Pancreas (tissue), 10 donors: Measurements from ENCODE around the gene SRD5A3. TPM values are rescaled to one million over a fixed set of nuclear protein-coding genes. Genes with fewer than 3 reads are reported as not detected.
"Not testable (repeated sequence)": the region's sequence is repeated elsewhere in the genome, so short reads cannot be mapped to it uniquely, and the experiment has no call there.

ENCODE experiments used
- ATAC-seq, 4 donors: fragments of 200-7000 bp; cut with Tn5 transposase; one replicate each; pipeline versions ENCODE4 v1.8.0 to v1.9.1; 2020; ENCODE audit warnings: mild to moderate bottlenecking in 4 of 4, moderate library complexity in 4 of 4
- DNase-seq, 6 donors: peaks; one replicate each; pipeline ENCODE4 v3.0.0-alpha.2; 2020
- FAIRE-seq: peaks from 2 replicates; lab custom pipeline; 2012; peaks lifted over from hg19 to GRCh38; lab: Jason Lieb, UNC
- H3K27ac ChIP-seq, 4 donors: fragments of 200-600 bp; sonication (generic); 1 replicate in 3 of 4; 2 replicates in 1 of 4; pipeline versions ENCODE4 v1.5.0 to v1.8.0; 2020
- H3K27me3 ChIP-seq, 4 donors: fragments of 200-600 bp; one replicate each; pipeline ENCODE4 v1.8.0; 2021
- H3K36me3 ChIP-seq, 3 donors: fragments of 200-600 bp; sonication (generic) in 1 of 3; one replicate each; pipeline versions ENCODE4 v1.5.0 to v1.8.0; 2020 to 2021
- H3K4me1 ChIP-seq, 3 donors: fragments of 200-600 bp; one replicate each; pipeline ENCODE4 v1.8.0; 2021
- H3K4me3 ChIP-seq, 4 donors: fragments of 200-600 bp; sonication (generic) in 2 of 4; one replicate each; pipeline versions ENCODE4 v1.5.0 to v1.8.0; 2020 to 2021
- H3K9me3 ChIP-seq, 4 donors: fragments of 200-600 bp; one replicate each; pipeline ENCODE4 v1.8.0; 2021
- WGBS, 2 donors: extraction: QIAGEN DNeasy Blood & Tissue Kit; methylation state at CpG; one replicate each; pipeline ENCODE4 v1.1.7; 2013; 5-methylcytosine and 5-hydroxymethylcytosine counted together
- intact Hi-C, 3 donors: fragments of 100-400 bp; cut with DNase I; formaldehyde crosslinking; loops; one replicate each; pipeline versions ENCODE4 v1.11.1 to v1.14.2; 2022
- polyA plus RNA-seq, 2 donors: library from polyadenylated mRNA; stranded (reverse); fragments of 200-250 nt; gene quantifications; one replicate each; pipeline ENCODE4 v1.2.3, GENCODE V29; 2013
- total RNA-seq, 6 donors: library from RNA; stranded (reverse); fragmentation: NEBNext Ultra II Directional in 4 of 6; extraction: Animal tissue kit (Norgen Biotek cat#: 25700) in 4 of 6; gene quantifications; one replicate each; pipeline versions ENCODE4 v1.2.1 to v1.2.4, GENCODE V29; 2021 to 2023
- TF ChIP-seq, protein P1 (sequence below), 4 donors: fragments of 200-600 bp; sonication (generic) in 3 of 4; IDR thresholded peaks; one replicate each; pipeline versions ENCODE4 v1.5.0 to v1.8.0; 2021; ENCODE audit warnings: antibody characterized with exemption in 4 of 4
- donor health status: healthy with polysubstance abuse.
- donor health status: DM: no; HTN: no; CAD: no; lungs with moderate emphysema.
- donor health status: DM: no; HTN: no; CAD: no.
- donor health status: control.
- donor health status: control.
- donor health status: Bipolar disorder and iron deficiency.
- donor health status: DM: yes; HTN: yes; CAD: no.
- donor health status: DM: no; HTN: no; CAD: no.
- donor health status: DM: no; HTN: no; CAD: no.
- donor health status: DM: yes; HTN: yes; CAD: no.

The SRD5A3 gene
- total and polyA plus RNA-seq, 8 donors: 7.1 to 14.3 (median 10.0) TPM

DNA sequence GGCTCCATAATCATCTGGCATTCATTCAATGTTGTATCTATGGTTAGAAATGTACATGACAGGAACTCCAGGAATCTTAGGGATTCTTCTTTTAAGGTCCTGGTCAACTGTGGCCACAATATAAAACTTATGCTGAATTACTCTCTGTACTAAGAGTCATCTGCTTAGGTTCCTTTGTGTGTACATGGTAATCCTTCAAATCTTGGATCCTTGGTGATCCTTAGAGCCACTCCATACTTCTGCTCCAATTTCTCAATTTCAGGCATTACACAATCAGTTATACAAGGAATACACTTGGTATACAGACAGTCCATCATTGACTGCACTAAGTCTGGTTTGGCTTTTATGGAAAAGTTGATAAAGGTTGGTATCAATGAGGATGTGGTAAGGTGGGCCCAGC lies 5.8 kb downstream of the SRD5A3 start:
- FAIRE-seq (no peak), ATAC-seq (no peak), DNase-seq (no peak)
- no peak overlapping the region for H3K27ac ChIP-seq
- intact Hi-C loops: no loop called here
- H3K4me3 ChIP-seq: no peak overlapping the region
- H3K4me1 ChIP-seq: peaks cover 0 to 6% (median 5%) of the 10 kb centered on the region in 3 donors
- H3K9me3 ChIP-seq: no peaks in the 10 kb centered on the region
- TF ChIP-seq, protein P1, sequence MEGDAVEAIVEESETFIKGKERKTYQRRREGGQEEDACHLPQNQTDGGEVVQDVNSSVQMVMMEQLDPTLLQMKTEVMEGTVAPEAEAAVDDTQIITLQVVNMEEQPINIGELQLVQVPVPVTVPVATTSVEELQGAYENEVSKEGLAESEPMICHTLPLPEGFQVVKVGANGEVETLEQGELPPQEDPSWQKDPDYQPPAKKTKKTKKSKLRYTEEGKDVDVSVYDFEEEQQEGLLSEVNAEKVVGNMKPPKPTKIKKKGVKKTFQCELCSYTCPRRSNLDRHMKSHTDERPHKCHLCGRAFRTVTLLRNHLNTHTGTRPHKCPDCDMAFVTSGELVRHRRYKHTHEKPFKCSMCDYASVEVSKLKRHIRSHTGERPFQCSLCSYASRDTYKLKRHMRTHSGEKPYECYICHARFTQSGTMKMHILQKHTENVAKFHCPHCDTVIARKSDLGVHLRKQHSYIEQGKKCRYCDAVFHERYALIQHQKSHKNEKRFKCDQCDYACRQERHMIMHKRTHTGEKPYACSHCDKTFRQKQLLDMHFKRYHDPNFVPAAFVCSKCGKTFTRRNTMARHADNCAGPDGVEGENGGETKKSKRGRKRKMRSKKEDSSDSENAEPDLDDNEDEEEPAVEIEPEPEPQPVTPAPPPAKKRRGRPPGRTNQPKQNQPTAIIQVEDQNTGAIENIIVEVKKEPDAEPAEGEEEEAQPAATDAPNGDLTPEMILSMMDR (IDR thresholded peaks at IDR 0.05): no peak
- H3K27me3 ChIP-seq: no peaks in the 10 kb centered on the region
- no peaks in the 10 kb centered on the region for H3K36me3 ChIP-seq

DNA sequence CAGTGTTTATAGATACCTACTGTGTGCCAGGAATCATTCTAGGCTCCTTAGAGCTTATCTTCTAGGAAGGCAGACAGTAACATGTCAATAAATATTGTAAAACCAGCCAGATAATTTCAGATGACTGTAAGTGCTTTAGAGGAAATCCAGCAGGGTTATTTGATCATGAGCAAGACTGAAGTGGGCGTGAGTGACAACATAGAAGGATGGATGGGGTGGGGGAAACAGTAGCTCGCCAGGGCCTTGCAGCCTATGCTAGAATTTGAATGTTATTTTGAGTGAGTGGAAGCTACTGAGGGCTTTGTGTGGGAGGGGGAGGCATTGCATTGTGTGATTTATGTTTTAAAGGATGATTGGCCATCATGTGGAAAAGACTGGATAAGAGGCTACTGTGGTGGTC lies 6.7 kb downstream of the SRD5A3 start:
- intact Hi-C loops: no loop called here
- 95 to 97% methylated on average over 2 of the region's 2 CpGs for WGBS, 2 donors
- H3K4me3 ChIP-seq: no peak overlapping the region
- FAIRE-seq (no peak), ATAC-seq (no peak), DNase-seq (no peak)
- H3K36me3 ChIP-seq: no peaks in the 10 kb centered on the region
- H3K4me1 ChIP-seq: peaks cover 0 to 2% (median 0%) of the 10 kb centered on the region in 3 donors
- no peaks in the 10 kb centered on the region for H3K9me3 ChIP-seq
- TF ChIP-seq, protein P1 (IDR thresholded peaks at IDR 0.05): no peak
- H3K27ac ChIP-seq: no peak overlapping the region
- no peaks in the 10 kb centered on the region for H3K27me3 ChIP-seq

DNA sequence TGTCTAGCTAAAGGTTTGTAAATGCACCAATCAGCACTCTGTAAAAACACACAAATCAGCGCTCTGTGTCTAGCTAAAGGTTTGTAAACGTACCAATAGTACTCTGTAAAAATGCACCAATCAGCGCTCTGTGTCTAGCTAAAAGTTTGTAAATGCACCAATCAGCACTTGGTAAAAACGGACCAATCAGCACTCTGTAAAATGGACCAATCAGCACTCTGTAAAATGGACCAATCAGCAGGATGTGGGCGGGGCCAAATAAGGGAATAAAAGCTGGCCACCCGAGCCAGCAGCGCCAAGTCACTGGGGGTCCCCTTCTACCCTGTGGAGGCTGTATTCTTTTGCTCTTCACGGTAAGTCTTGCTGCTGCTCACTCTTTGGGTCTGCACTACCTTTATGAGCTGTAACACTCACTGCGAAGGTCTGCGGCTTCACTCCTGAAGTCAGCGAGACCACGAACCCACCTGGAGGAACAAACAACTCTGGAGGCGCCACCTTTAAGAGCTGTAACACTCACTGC lies 7.2 kb downstream of the SRD5A3 start:
- H3K9me3 ChIP-seq, H3K27ac ChIP-seq, H3K4me3 ChIP-seq, H3K4me1 ChIP-seq, H3K36me3 ChIP-seq, ATAC-seq, intact Hi-C loops, H3K27me3 ChIP-seq, DNase-seq, FAIRE-seq: not testable (repeated sequence)
- 93 to 98% methylated on average over 13 of the region's 13 CpGs for WGBS, 2 donors

DNA sequence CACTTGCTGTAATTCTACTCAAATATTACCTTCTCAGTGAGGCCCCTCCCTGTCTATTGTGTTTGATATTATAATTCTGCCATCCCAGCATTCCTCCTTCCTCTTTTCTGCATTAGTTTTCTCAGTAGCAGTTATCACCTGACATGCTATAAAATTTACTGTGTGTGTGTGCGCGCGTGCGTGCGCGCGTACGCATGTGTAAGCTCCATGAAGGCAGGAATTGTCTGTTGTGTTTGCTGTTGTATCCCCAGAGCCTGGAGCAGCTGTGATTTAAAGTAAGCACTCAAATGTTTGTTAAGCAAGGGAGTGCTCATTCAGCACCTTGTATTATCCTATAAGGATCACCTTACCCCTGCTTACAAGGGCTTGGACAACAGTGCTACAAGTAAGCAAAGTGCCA lies 8.6 kb downstream of the SRD5A3 start:
- no peak for DNase-seq

DNA sequence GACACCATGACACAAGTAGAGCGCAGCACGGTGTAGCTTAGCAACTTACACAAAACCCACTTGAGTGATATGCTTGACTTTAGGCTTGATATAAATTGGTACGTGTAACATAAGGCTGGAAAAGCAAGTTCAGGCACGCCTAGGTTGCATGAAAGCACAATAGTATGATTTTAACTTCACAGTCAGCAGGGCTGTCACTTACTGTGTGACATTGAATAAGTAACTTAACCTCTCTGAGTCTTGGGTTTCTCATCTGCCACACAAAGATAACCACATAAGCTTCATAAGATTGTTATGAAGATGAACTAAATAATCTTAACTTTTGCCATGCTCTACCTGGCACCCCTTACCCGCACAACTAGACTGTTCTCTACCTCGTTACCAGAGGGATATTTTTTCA lies 9.5 kb downstream of the SRD5A3 start:
- Histone ChIP-seq H3K36me3 (no peaks in the 10 kb centered on the region), H3K4me1 (no peaks in the 10 kb centered on the region), H3K27me3 (no peaks in the 10 kb centered on the region), H3K9me3 (no peaks in the 10 kb centered on the region), H3K4me3 (no peak overlapping the region), H3K27ac (no peak overlapping the region)
- WGBS, 2 donors: 77 to 79% methylated on average over 6 of the region's 6 CpGs
- TF ChIP-seq, protein P1 (IDR thresholded peaks at IDR 0.05): no peak
- no peak for FAIRE-seq
- DNase-seq: no peak
- ATAC-seq: no peak
- intact Hi-C loops: no loop called here

More for the DNA sequence above, 8.6 kb downstream of the SRD5A3 start:
- FAIRE-seq: no peak
- Histone ChIP-seq H3K27me3 (no peaks in the 10 kb centered on the region), H3K9me3 (no peaks in the 10 kb centered on the region), H3K4me1 (no peaks in the 10 kb centered on the region), H3K27ac (no peak overlapping the region), H3K4me3 (no peak overlapping the region), H3K36me3 (no peaks in the 10 kb centered on the region)
- no peak for ATAC-seq
- 92 to 93% methylated on average over 8 of the region's 8 CpGs for WGBS, 2 donors
- TF ChIP-seq, protein P1 (IDR thresholded peaks at IDR 0.05): no peak
- intact Hi-C loops: no loop called here
